ENCODE results near the gene GPR31. TPM values are rescaled to one million over a fixed set of nuclear protein-coding genes. Genes with fewer than 3 reads are reported as not detected.

GPR31 gene
- total and polyA plus RNA-seq, 7 donors = 0.28 TPM; not detected in 6

- 90 to 94% methylated on average over 9 of the region's 9 CpGs for WGBS, 2 donors
- intact Hi-C loops (cut with DNase I) = loop anchor here (5.0 kb wide), 2 partner anchors 146 to 366 kb away; partner anchors contain the start of gene CEP43
- DNase-seq = no peak
Observed at GRCh38 chr6:167143041-167143440, 14.7 kb downstream of the GPR31 start.

GRCh38 chr6:167142433-167142761 lies 15.4 kb downstream of the GPR31 start:
- intact Hi-C loops (cut with DNase I) = loop anchor here (5.0 kb wide), 2 partner anchors 145 to 365 kb away; partner anchors contain the start of gene CEP43
- TF ChIP-seq EP300 (IDR thresholded peaks at IDR 0.05) = no peak
- TF ChIP-seq POLR2AphosphoS5 (IDR thresholded peaks at IDR 0.05) = no peak
- no peak for TF ChIP-seq POLR2A (IDR thresholded peaks at IDR 0.05)
- TF ChIP-seq, protein P1, sequence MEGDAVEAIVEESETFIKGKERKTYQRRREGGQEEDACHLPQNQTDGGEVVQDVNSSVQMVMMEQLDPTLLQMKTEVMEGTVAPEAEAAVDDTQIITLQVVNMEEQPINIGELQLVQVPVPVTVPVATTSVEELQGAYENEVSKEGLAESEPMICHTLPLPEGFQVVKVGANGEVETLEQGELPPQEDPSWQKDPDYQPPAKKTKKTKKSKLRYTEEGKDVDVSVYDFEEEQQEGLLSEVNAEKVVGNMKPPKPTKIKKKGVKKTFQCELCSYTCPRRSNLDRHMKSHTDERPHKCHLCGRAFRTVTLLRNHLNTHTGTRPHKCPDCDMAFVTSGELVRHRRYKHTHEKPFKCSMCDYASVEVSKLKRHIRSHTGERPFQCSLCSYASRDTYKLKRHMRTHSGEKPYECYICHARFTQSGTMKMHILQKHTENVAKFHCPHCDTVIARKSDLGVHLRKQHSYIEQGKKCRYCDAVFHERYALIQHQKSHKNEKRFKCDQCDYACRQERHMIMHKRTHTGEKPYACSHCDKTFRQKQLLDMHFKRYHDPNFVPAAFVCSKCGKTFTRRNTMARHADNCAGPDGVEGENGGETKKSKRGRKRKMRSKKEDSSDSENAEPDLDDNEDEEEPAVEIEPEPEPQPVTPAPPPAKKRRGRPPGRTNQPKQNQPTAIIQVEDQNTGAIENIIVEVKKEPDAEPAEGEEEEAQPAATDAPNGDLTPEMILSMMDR (IDR thresholded peaks at IDR 0.05) = no peak
- no peak overlapping the region for H3K27ac ChIP-seq

More at GRCh38 chr6:167143041-167143440, 14.7 kb downstream of the GPR31 start:
- TF ChIP-seq, protein P1 (IDR thresholded peaks at IDR 0.05) = no peak
- no peak for TF ChIP-seq POLR2AphosphoS5 (IDR thresholded peaks at IDR 0.05)
- no peak for TF ChIP-seq POLR2A (IDR thresholded peaks at IDR 0.05)
- no peak for TF ChIP-seq EP300 (IDR thresholded peaks at IDR 0.05)
- Histone ChIP-seq H3K9me3 (no peaks in the 10 kb centered on the region), H3K36me3 (no peaks in the 10 kb centered on the region), H3K4me1 (peaks cover 0 to 13% (median 4%) of the 10 kb centered on the region in 4 donors), H3K4me3 (no peak overlapping the region), H3K27me3 (no peaks in the 10 kb centered on the region), H3K27ac (no peak overlapping the region)

DNA sequence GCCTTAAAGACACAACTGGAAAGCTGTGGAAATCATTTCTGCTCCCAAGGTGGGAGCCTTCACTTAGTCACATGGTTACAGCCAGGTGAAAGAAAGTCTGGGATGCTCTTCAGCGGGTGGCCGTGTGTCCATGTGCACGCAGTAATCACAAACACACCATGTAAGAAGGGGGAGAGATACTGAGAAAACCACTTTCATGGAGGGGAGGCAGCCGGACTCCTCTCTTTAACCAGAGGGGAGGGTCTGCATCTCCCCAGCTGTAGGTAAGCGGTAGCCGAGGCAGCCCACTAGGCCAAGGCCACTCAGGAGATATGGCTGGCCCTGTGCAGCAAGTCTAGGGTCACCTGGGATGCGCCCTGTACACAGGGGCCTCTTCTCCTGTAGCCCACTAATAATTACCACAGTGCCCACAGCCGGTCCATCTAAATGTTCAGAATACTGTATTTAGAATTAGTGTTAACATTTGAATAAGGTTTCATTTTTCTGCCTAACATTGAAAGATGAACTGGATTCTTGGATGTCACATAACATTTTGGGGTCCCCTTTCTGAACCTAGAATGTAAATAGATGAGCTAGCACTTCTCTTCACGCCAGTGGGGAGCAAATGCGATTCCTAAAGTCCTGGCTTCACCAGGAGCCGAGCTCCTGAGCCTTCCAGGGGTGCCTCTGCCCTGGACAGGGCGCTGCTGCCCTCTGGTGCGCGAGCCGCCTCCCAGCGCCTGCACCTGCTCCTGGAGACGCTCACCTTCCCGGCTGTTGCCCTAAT lies 15.9 kb downstream of the GPR31 start:
- Histone ChIP-seq H3K27me3 (no peaks in the 10 kb centered on the region), H3K4me3 (no peak overlapping the region), H3K9me3 (no peaks in the 10 kb centered on the region), H3K27ac (no peak overlapping the region), H3K4me1 (peaks cover 0 to 13% (median 4%) of the 10 kb centered on the region in 4 donors), H3K36me3 (no peaks in the 10 kb centered on the region)
- WGBS, 2 donors = 45 to 48% methylated on average over 18 of the region's 18 CpGs
- TF ChIP-seq, protein P1 (IDR thresholded peaks at IDR 0.05) = peak; percentile 71 to 85 (median 79)
- no peak for TF ChIP-seq EP300 (IDR thresholded peaks at IDR 0.05)
- DNase-seq = no peak
- intact Hi-C loops (cut with DNase I) = loop anchor here (5.0 kb wide), 2 partner anchors 145 to 365 kb away; partner anchors contain the start of gene CEP43

More at GRCh38 chr6:167142433-167142761, 15.4 kb downstream of the GPR31 start:
- 23 to 38% methylated on average over 4 of the region's 4 CpGs for WGBS, 2 donors
- Histone ChIP-seq H3K9me3 (no peaks in the 10 kb centered on the region), H3K36me3 (no peaks in the 10 kb centered on the region), H3K27me3 (no peaks in the 10 kb centered on the region), H3K4me1 (peaks cover 0 to 13% (median 4%) of the 10 kb centered on the region in 4 donors), H3K4me3 (no peak overlapping the region)
- DNase-seq = no peak

DNA sequence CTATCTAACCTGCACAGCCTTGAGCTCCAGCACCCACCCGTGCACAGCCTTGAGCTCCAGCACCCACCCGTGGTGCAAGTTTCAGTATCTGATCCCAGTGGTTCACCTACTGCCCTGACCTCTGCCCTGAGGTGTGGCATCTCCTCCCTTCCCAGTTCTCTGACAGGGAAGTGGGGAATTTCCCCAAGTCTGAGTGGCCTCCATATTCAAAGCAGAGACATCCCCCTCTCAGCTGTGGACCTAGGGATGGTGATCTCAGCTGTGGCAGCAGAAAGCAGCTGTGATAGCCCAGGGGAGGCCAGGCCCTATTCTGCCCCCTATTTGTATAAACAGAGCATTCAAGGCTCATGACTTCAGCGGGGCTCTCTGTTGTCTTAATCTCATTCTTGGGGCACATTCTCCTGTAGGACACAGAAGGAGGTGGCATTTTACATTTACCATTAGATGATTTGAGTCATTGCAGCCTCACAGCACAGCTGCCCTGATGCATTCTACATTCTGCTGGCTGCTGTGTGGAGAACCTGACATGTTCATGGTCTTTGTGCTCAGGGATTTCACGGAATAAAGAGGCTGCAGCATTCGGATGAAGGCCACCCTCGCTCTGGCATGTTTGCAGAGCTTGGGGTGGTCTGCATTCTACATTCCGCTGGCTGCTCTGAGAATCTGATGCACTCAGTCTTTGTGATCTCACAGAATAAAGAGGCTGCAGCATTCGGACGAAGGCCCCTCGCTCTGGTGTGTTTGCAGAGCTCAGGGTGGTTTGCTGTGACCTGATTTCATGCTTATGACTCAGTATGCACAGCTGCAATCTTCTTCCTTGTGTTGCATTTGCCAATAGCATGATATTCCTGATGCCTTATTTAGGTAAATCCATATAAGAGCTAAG lies 16.9 kb downstream of the GPR31 start:
- Histone ChIP-seq H3K4me1 (peaks cover 0 to 13% (median 4%) of the 10 kb centered on the region in 4 donors), H3K9me3 (no peaks in the 10 kb centered on the region), H3K27me3 (no peaks in the 10 kb centered on the region), H3K36me3 (no peaks in the 10 kb centered on the region), H3K4me3 (no peak overlapping the region), H3K27ac (no peak overlapping the region)
- WGBS, 2 donors = 64 to 65% methylated on average over 10 of the region's 10 CpGs
- intact Hi-C loops (cut with DNase I) = loop anchor here (5.0 kb wide), 2 partner anchors 144 to 364 kb away; partner anchors contain the start of gene CEP43
- DNase-seq = no peak
- TF ChIP-seq, protein P1 (IDR thresholded peaks at IDR 0.05) = no peak
- TF ChIP-seq POLR2A (IDR thresholded peaks at IDR 0.05) (no peak), POLR2AphosphoS5 (IDR thresholded peaks at IDR 0.05) (no peak), EP300 (IDR thresholded peaks at IDR 0.05) (no peak)

Measured in sigmoid colon (tissue), 7 donors.